ENCODE data around the gene JAG1.
A peak's percentile ranks its signal among the peaks of the same experiment; 100 is the strongest.

Gene JAG1

DNA sequence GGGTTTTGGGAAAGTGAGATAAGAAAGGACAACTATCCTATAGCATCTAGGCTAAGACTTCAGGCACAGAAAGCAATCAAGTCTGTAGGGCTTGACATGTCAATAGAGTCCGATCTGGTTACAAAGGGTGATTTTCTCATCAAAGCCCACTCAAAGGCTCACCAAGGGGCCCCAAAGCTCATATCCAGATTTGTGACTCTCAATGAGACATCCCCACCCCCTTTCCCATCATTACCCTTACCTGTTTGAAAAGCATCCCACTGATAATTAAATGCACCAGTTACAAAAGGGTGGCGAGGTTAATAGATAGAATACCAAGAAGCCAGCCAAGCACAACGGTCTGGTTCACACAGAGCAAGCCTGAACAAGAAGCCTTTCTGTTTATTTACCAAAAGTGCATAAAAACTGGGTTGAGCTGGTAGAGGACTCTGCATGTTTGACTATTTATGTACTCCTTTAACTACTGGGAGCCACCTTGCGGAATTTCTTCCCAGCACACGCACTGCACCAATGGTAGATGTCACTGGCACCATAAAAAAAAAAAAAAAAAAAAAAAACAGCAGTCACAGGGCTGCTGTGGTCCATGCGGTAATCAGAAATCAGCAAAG, 6.1 kb downstream of the JAG1 start:
- H3K27ac ChIP-seq: peak overlapping the region; percentile 96
- DNase-seq (ENCODE audit: low spot score): peak; percentile 49
- POLR2A ChIA-PET (ENCODE audit: low non-redundant PET): no interaction called here
- CTCF ChIA-PET: interaction anchor here (0.5 to 1.0 kb wide), 4 partner anchors 104 to 876 kb away, joined by 3 to 5 read pairs (median 4); no protein-coding TSS in a partner anchor
- TF ChIP-seq, protein P1, sequence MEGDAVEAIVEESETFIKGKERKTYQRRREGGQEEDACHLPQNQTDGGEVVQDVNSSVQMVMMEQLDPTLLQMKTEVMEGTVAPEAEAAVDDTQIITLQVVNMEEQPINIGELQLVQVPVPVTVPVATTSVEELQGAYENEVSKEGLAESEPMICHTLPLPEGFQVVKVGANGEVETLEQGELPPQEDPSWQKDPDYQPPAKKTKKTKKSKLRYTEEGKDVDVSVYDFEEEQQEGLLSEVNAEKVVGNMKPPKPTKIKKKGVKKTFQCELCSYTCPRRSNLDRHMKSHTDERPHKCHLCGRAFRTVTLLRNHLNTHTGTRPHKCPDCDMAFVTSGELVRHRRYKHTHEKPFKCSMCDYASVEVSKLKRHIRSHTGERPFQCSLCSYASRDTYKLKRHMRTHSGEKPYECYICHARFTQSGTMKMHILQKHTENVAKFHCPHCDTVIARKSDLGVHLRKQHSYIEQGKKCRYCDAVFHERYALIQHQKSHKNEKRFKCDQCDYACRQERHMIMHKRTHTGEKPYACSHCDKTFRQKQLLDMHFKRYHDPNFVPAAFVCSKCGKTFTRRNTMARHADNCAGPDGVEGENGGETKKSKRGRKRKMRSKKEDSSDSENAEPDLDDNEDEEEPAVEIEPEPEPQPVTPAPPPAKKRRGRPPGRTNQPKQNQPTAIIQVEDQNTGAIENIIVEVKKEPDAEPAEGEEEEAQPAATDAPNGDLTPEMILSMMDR (conservative IDR thresholded peaks at IDR 0.05; ENCODE audit: low read depth): peak; percentile 64

DNA sequence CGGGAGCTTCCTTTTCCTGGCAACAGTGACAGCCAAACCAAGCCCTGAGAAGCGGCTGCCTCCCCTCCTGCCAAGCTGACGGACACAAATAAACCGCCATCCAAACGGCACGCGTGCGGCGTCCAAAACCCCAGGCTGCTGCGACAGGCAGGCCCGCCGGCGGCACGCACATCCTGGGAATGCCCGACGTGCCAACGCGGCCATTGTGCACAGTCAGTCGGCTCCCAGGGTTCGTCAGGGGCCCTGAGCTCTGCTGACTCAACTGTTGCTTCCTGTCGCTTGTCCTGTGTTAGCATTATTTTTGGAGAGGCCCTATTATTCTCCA, 6.8 kb downstream of the JAG1 start:
- TF ChIP-seq, protein P1 (conservative IDR thresholded peaks at IDR 0.05; ENCODE audit: low read depth): no peak
- DNase-seq (ENCODE audit: low spot score): peak; percentile 35
- ChIA-PET POLR2A (ENCODE audit: low non-redundant PET) (no interaction called here), CTCF (no interaction called here)
- H3K27ac ChIP-seq: peak overlapping the region; percentile 96

- H3K27ac ChIP-seq: peak overlapping the region; percentile 96
- TF ChIP-seq, protein P1 (conservative IDR thresholded peaks at IDR 0.05; ENCODE audit: low read depth): no peak
- DNase-seq (ENCODE audit: low spot score): no peak
- ChIA-PET POLR2A (ENCODE audit: low non-redundant PET) (no interaction called here), CTCF (no interaction called here)
Observed at GRCh38 chr20:10666221-10667076, 7.3 kb downstream of the JAG1 start.

- CTCF ChIA-PET: interaction anchor here (0.6 kb wide), 1 partner anchor 440 kb away, joined by 3 read pairs; no protein-coding TSS in a partner anchor
- peak overlapping the region; percentile 96 for H3K27ac ChIP-seq
- peak; percentile 43 for DNase-seq (ENCODE audit: low spot score)
- POLR2A ChIA-PET (ENCODE audit: low non-redundant PET): no interaction called here
- TF ChIP-seq, protein P1 (conservative IDR thresholded peaks at IDR 0.05; ENCODE audit: low read depth): no peak
Observed at GRCh38 chr20:10665791-10666190, 8.0 kb downstream of the JAG1 start.

DNA sequence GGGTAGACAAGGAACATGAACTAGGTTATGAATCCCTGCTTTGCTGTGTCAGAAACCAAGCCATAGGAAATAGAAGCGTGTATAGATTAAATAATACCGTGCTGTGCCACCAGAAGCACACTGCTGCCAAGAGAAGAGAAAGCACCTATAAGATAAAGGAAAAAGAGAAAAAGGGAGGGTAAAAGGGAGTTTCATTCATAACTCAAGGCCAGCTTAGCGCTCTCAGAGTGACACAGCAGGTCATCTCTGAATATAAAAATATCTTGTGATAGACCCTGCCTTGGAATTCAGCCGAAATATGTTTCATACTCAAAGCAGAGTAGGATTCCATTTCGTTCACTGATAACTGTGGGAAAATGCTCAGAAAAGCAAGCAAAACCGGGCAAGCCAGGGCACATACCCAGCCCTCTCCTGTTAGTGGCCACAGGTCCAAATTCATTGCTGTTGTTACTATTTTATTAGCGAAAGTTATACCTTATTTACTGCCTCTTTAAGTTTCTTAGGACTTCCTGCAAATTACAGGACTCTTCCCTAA, 8.7 kb downstream of the JAG1 start:
- peak; percentile 52 for DNase-seq (ENCODE audit: low spot score)
- TF ChIP-seq, protein P1 (conservative IDR thresholded peaks at IDR 0.05; ENCODE audit: low read depth): no peak
- POLR2A ChIA-PET (ENCODE audit: low non-redundant PET): no interaction called here
- CTCF ChIA-PET: interaction anchor here (0.6 to 0.7 kb wide), 3 partner anchors 69 to 630 kb away, joined by 3 to 5 read pairs (median 3); no protein-coding TSS in a partner anchor
- peak overlapping the region; percentile 96 for H3K27ac ChIP-seq

GRCh38 chr20:10663756-10664155, 10.0 kb downstream of the JAG1 start:
- TF ChIP-seq, protein P1 (conservative IDR thresholded peaks at IDR 0.05; ENCODE audit: low read depth): no peak
- ChIA-PET POLR2A (ENCODE audit: low non-redundant PET) (no interaction called here), CTCF (interaction anchor here (0.6 to 0.7 kb wide), 2 partner anchors 629 to 867 kb away, joined by 3 read pairs; no protein-coding TSS in a partner anchor)
- H3K27ac ChIP-seq: no peak overlapping the region
- DNase-seq (ENCODE audit: low spot score): no peak

Measured in RWPE1 (cell line).